ENCODE data around the gene C1QTNF9.

DNA sequence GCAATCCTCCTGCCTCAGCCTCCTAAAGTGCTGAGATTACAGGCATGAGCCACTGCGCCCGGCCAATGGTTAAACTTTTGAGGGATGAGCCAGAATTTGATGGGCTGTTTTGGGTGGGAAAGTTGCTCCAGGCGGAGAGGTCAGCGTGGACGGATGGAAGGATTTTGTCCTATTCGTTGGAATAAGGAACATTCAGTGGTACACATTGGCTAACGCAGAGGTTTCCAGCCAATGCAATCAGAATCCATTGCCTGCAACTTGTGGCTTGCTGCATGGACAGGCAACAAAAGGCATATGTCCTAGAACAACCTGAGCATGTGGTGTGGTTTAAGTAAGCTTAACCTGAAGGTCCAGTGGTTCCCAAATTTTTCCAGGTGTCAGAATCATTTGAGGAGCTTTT is 35.5 kb upstream of the C1QTNF9 start:
- TF ChIP-seq POLR2AphosphoS5 (IDR thresholded peaks at IDR 0.05; ENCODE audit: insufficient read depth, low read depth, low read length) (no peak), POLR2A (IDR thresholded peaks at IDR 0.05; ENCODE audit: low read depth, low read length) (no peak), FOS (IDR thresholded peaks at IDR 0.05; ENCODE audit: borderline replicate concordance, insufficient read depth, low read length) (no peak)
- TF ChIP-seq, protein P1, sequence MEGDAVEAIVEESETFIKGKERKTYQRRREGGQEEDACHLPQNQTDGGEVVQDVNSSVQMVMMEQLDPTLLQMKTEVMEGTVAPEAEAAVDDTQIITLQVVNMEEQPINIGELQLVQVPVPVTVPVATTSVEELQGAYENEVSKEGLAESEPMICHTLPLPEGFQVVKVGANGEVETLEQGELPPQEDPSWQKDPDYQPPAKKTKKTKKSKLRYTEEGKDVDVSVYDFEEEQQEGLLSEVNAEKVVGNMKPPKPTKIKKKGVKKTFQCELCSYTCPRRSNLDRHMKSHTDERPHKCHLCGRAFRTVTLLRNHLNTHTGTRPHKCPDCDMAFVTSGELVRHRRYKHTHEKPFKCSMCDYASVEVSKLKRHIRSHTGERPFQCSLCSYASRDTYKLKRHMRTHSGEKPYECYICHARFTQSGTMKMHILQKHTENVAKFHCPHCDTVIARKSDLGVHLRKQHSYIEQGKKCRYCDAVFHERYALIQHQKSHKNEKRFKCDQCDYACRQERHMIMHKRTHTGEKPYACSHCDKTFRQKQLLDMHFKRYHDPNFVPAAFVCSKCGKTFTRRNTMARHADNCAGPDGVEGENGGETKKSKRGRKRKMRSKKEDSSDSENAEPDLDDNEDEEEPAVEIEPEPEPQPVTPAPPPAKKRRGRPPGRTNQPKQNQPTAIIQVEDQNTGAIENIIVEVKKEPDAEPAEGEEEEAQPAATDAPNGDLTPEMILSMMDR (IDR thresholded peaks at IDR 0.05; ENCODE audit: extremely low read depth in 1 of 2, insufficient read depth in 1 of 2, low read depth in 1 of 2, low read length in 2 of 2): no peak
- TF ChIP-seq, protein P2, sequence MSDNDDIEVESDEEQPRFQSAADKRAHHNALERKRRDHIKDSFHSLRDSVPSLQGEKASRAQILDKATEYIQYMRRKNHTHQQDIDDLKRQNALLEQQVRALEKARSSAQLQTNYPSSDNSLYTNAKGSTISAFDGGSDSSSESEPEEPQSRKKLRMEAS (IDR thresholded peaks at IDR 0.05; ENCODE audit: insufficient read depth, insufficient read length): no peak
